Adrenal gland (tissue), 5 donors: ENCODE measurements around the gene SCN1B.

Source experiments
- CTCF ChIP-seq, 6 experiments: fragments of 450-650 bp in 4 of 6; fragments of 200-600 bp in 2 of 6; sonication (generic) in 1 of 6; IDR thresholded peaks; 1 replicate in 5 of 6; 2 replicates in 1 of 6; pipeline versions ENCODE4 v1.5.1 to v1.8.0; 2016 to 2021; ENCODE audit warnings: antibody characterized with exemption in 6 of 6, mild to moderate bottlenecking in 2 of 6, moderate library complexity in 1 of 6
- POLR2A ChIP-seq, 2 donors: fragments of 450-650 bp; IDR thresholded peaks; one replicate each; pipeline ENCODE4 v1.6.1; 2017; ENCODE audit warnings: antibody characterized with exemption in 2 of 2, mild to moderate bottlenecking in 2 of 2, moderate library complexity in 1 of 2
- donor health status: DM: no; HTN: no; CAD: no.

DNA sequence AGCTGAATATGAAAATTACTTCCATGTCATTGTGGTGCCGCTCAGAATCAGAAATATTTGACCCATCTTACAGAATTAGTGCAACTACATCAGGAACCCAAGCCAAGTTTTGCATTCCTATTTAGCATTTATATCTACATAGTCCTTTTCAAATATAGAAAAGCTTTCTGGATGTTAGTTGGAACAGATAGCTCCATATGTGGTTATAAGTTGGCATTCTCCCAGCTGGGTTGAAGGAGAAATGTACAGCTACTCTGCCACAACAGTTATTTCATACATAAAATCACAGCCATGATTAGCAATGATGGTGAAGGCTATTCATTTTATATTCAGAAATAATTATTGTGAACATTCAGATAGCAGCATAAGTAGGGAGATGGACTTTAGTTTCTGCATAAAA lies 39.4 kb downstream of the SCN1B start:
- TF ChIP-seq CTCF (IDR thresholded peaks at IDR 0.05) (no peak), POLR2A (IDR thresholded peaks at IDR 0.05) (no peak)
